SK-N-SH (cell line): Measurements from ENCODE around the gene TEKT1.

ENCODE experiments used
- RFX5 ChIP-seq: IDR thresholded peaks from 2 replicates; pipeline ENCODE4 v1.6.1; 2012; ENCODE audit warnings: mild to moderate bottlenecking, improper control_type of control experiment, low read length
- TF ChIP-seq, protein P1 (sequence below): fragments of 200-600 bp; sonication (generic); IDR thresholded peaks from 2 replicates; pipeline ENCODE4 v1.6.1; 2017; ENCODE audit warnings: antibody characterized with exemption, mild to moderate bottlenecking, moderate library complexity
- TF ChIP-seq, protein P2 (sequence below): fragments of 150-350 bp; IDR thresholded peaks from 2 replicates; pipeline ENCODE4 v1.6.1; 2017; ENCODE audit warnings: antibody characterized with exemption, low read length, low read depth, borderline replicate concordance

DNA sequence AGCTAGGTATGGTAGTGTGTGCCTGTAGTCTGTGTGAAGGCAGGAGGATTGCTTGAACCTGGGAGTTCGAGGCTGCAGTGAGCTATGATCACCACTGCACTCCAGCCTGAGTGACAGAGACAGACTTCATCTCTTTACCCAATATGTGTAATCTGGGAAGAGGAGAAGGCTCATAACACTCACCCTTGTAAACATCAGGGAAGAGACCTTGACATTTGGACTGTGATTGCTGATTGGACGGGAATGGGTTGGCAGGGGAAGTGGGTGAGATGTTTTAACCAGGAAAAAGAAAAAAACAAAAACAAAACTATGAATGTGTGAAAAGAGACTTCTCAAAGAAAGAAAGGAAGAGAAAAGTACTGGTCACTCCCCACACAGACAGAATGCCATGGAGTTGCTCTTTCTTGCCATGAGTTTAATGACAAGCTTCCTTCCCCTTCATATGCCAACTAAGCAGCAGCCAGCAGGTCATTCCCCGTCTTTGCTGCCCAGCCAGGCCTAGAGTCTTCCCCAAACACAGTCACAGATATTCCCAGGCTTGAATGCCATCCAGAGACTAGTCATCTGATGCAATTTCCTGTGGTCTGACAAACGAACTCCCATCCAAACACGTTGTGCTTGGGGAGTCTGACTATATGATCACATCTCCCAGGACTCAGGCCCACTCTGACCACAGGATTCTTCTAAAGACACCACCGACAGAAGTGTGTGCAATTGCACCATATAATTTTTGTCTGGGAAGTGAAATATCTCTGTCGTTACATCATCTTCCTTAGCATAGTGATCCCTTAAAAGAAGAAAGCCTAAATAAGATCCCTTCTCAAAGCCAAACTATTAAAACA, 79.2 kb downstream of the TEKT1 start:
- TF ChIP-seq, protein P1, sequence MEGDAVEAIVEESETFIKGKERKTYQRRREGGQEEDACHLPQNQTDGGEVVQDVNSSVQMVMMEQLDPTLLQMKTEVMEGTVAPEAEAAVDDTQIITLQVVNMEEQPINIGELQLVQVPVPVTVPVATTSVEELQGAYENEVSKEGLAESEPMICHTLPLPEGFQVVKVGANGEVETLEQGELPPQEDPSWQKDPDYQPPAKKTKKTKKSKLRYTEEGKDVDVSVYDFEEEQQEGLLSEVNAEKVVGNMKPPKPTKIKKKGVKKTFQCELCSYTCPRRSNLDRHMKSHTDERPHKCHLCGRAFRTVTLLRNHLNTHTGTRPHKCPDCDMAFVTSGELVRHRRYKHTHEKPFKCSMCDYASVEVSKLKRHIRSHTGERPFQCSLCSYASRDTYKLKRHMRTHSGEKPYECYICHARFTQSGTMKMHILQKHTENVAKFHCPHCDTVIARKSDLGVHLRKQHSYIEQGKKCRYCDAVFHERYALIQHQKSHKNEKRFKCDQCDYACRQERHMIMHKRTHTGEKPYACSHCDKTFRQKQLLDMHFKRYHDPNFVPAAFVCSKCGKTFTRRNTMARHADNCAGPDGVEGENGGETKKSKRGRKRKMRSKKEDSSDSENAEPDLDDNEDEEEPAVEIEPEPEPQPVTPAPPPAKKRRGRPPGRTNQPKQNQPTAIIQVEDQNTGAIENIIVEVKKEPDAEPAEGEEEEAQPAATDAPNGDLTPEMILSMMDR, result no peak
- TF ChIP-seq RFX5, result no peak
- TF ChIP-seq, protein P2, sequence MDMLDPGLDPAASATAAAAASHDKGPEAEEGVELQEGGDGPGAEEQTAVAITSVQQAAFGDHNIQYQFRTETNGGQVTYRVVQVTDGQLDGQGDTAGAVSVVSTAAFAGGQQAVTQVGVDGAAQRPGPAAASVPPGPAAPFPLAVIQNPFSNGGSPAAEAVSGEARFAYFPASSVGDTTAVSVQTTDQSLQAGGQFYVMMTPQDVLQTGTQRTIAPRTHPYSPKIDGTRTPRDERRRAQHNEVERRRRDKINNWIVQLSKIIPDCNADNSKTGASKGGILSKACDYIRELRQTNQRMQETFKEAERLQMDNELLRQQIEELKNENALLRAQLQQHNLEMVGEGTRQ, result no peak
